D341Med (cell line): Measurements from ENCODE around the gene TRPC5OS.

Experiments
- DNase-seq: peaks from one replicate; pipeline ENCODE4 v3.0.0; 2012; ENCODE audit warnings: low spot score

The TRPC5OS gene

DNA sequence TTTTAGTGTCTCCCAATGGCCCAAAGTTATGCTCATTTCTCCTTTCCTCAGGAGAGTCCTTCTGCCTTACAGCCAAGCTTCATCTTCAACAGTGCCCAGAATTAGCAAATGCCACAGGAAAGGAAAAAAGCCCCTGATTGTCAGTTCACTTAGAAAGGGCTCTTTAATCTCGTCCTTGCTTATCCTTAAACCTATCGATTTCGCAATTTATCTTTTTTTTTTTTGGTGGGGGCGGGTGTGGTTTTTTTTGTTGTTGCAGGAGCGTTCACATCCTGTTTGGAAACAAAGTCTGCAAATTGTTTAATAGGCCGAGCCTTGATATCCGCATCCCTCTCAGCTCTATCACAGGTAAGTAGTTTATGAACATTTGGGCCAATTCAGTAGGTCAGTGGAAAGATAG, 20.2 kb downstream of the TRPC5OS start:
- no peak for DNase-seq

DNA sequence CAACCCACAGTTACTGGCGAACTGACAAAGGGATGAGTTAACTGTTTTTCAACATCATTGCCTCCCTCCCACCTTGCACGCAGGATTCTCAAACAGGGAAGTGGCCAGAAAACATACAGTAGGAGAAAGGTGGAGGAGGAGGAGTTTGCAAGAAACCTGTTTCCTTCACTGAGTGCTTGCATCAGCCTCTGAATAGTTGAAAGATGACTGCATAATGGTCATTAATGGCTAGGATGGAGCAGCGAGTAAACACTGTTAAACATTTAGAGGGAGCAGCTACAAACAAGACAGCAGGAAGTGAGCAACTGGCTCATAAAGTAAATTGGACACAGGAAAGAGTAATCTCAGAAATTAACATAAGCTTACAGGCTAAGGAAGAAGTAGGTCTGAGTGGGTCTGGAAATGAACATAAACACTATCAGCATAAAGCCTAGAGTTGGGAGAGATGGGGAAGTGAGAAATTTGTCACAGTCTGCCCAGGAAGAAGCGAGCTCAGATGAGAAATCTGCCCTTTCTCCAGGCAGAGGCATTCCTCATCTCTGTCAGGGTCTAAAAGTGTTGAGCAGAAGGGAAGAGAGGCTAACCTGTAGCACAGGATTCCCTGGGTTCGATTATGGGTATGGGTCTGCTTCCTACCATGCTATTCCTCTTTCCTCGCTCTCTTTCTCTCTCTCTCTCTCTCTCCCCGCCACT, 38.6 kb downstream of the TRPC5OS start:
- DNase-seq: no peak

DNA sequence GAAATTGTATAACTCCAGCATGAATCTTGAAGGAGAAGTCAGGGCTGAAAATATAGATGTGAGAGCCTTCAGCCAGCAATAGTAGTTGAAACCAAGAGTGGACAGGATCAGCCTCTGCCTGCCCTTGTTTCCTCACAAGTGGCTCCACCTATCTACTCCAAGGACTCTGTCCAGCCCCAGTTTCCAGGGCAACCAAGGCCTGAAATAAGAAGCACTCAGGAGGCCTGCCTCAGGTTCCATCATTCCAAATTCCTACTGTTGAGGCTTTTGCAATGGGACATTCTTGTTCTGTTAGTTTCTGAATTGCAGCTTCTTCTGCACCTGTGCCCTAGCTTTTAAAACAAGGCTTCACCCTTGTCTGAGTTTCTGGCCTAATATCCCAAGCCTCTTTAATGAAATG, 41.6 kb downstream of the TRPC5OS start:
- no peak for DNase-seq

DNA sequence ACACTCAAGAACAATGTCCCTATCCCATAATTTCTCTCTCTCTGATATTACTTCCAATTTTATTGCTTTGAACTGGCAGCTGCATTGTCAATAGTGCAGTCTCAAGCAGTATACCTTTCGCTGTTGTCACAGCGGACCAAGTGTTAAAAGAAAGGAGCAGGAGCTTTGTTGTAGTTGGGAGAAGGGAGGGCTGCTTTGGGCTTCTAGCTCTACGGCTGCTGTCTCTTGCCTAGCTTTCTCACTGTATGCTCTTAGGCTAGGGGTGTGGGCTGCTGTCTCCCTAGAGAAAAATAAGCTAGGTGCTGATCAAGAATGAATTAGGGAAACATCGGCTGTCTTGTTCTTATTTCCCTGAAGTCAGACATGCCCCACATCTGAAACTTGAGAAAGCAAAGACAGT, 52.5 kb downstream of the TRPC5OS start:
- no peak for DNase-seq
